RCC 7860 (cell line): Measurements from ENCODE around the gene PRDM16.
"Not testable (repeated sequence)": the region's sequence is repeated elsewhere in the genome, so short reads cannot be mapped to it uniquely, and the experiment has no call there.

Source experiments
- DNase-seq: peaks from one replicate; pipeline ENCODE4 v3.0.0-alpha.2; 2015; ENCODE audit warnings: low spot score
- FAIRE-seq: peaks from 2 replicates; lab custom pipeline; 2012; peaks lifted over from hg19 to GRCh38; lab: Jason Lieb, UNC

PRDM16 gene

DNA sequence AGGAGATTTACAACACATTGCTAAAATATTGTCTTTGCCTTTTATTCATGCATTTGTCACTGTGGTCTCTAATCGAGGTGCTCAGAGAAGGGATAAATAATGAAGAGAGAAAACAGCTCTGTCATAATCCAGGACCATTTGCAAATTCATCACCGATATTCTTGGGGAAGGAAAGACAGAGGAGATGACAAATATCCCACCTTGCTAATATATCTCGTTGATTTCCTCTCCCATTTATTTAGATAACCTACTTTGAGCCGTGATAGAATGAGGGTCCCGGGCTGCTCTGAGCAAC, 86.9 kb downstream of the PRDM16 start:
- no peak for FAIRE-seq
- no peak for DNase-seq

DNA sequence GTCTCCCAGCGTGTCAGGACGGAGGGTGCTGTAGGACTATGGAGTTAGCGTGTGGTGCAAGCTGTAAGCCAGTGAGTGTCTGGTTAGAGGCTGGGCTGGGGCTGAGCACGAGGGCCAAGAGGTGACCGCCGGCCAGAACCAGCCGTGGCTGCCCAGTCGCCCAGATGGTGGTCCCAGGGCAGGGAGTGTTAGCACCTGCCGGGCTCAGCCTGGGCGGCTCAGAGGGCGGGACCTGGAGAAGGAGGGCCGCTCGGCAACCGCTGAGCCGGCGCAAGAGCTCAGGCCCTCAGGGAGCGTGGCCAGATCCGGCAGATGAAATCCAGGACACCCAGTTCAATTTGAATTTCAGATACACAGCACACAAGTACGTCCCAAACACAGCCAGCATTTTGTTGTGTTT, 87.9 kb downstream of the PRDM16 start:
- FAIRE-seq: no peak
- no peak for DNase-seq

GRCh38 chr1:3158347-3158746, 89.3 kb downstream of the PRDM16 start:
- DNase-seq (no peak), FAIRE-seq (no peak)

DNA sequence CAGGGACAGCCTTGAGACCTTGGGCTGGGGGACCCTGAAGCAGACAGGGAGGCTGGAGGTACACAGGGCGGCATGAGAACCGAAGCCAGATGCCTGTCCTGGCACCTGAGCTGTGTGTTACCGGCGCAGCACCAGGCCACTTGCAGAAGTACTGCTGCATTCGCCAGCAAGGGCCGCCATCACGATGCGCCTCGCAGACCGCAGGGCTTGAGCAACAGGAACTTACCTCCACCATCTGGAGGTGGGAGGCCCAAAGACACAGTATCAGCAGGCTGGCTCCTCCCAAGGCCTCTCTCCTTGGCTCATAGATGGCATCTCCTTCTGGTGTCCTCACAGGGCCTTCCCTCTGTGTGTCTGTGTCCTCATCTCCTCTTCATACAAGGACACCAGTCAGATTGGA, 90.1 kb downstream of the PRDM16 start:
- DNase-seq: no peak
- FAIRE-seq: no peak

DNA sequence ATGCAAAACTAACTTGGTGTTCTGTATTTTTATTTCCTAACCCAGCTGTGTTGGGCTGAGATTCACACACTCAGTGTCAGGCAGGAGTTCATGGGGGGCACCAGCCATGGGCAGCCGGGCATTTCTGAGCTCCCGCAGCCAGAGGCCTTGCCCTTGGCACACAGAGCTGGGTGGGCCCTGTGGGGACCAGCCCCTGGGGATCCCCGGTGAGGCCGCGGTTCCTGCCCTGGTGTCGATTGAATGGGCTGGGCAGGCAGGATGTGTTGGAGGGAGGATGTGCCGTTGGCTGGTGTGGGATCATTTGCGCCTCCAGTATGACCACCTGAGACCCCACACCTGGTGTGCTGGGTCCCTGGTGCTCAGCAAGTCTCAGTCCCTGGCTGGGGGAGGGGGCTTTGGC, 91.0 kb downstream of the PRDM16 start:
- DNase-seq: no peak
- no peak for FAIRE-seq

DNA sequence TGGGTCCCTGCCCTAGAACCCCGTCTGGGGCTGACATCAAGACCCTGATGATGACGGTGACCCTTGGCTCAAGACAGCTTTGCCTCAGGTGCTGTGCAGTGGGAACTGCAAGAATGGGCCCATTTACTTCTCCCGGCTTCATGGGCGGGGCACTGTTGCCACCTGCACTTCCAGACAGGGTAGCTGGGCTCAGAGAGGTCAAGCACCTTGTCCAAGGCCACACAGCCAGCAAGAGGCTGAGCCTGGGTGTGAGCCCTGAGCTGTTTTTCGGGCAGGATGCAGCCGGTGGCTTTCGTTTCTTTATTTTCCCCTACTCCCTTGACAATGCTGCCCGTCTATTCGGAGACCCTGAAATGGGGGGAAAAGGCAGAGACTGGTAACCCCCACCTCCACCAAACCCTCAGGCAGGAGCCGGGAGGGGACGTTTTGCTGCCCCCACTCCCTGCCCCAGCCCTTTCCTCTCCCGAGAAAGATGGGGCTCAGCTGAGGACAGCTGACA, 91.7 kb downstream of the PRDM16 start:
- DNase-seq (no peak), FAIRE-seq (no peak)

DNA sequence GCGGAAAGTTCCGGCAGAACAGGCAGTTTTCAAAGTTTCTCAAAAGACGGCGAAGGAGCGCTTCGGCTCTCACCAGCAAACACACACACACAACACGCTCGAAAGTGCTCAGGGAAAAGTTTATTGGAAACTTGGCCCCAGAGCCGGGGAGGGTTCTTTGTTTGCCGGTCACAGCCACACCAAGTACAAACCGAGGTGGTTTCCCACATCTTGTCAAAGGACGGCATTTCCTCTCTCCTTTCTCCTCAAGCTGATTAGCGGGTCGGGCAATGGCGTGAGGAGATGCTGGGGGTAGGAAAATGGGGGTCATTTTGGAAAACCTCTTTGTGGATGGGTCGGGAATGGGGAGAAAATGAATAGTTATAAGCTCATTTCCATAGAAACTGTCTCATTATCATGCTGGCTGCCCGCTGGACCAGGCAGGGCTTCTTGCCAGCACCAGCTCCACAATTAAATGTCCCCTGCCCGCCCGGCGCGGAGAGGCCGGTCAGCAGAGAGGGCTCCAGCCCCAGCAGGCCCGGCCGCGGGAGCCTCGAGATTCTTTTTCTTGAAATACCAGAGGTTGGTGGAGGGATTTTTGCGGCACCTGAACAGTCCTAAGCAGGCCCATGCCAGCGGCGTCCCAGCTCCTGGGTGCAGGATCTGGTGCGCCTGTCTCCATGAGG, 92.3 kb downstream of the PRDM16 start:
- FAIRE-seq: no peak
- DNase-seq: no peak

DNA sequence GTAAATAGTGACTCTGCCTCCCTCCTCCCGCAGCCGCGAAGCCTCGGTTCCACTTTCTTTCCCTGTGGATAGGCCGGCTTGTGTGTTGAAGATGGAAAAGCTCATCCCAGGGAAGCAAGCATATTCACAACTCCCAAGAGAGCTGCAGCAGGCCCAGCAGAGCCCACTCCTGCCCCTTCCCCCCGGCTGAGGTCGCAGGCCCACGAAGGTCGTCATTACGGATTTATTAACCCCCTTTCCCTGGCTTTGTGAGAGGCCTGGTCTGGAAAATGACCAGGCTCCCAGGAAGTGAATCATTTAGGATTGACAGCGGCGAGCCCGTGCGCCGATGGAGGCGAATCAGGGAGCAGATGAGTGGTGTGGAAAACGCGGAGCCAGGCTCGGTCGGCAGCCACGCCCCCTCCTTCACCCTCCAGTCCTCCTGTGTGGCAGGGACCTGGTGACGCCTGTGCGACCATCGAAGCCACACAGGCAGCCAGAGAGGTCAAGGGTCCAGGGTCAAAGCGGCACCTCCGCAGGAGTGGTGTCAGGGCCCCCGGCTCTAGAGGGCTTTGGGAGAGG, 93.4 kb downstream of the PRDM16 start:
- no peak for FAIRE-seq
- no peak for DNase-seq

- FAIRE-seq (no peak), DNase-seq (no peak)
These were observed 94.4 kb downstream of the PRDM16 start for GRCh38 chr1:3163356-3163755.

- DNase-seq (no peak), FAIRE-seq (no peak)
These were observed 95.7 kb downstream of the PRDM16 start for GRCh38 chr1:3164671-3165070.

GRCh38 chr1:3165189-3165588, 96.2 kb downstream of the PRDM16 start:
- FAIRE-seq, DNase-seq: not testable (repeated sequence)

DNA sequence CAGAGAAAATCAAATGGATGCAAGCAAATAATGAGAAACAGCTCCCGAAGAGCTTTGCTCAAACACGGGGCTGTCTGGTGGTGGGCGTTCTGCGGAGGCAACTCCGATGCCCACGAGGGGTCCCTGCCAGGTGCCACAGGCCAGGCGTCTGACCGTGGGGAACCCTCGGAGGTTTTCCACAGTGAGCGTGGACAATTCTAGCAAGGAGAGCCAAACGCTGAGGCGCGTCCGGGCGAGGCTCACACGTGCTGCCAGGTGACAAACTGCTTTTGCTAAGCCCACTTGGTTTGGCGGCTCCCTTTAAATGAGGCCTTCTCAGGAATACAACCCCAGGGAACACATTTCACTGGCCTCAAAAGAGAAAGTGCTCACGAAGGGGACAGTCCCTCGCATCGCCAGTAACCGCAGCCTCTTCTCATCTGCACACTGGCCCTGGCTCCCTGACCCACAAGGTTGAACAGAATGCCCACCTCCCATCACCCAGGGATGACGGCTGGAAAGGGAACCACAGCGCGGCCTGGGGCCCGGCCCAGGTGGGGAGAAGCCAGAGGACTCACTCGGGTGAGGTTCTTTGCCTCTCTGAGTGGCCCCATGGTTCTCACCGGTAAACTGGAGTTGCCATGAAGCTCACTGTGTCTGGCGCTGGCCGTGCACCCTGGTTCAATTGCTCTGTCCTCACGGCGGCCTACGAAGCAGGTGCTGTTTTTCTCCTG, 97.4 kb downstream of the PRDM16 start:
- FAIRE-seq: no peak

DNA sequence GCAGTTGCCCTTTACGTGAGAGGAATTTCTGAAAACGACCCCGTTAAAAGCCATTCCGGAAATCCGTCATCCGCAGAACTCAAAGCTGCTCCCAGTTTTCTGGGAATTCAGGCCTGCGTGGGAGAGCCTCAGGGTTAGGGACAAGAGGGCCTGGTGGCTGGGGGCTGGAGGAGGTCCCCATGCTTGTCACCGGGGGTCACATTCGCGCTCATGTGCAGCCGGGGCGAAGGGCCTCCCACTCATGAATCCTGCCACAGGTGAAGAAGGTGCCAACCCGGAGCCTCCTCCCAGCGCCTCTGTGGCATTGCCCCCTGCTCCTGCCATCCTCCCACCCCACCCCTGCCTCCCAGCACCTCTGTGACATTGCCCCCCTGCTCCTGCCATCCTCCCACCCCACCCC, 98.3 kb downstream of the PRDM16 start:
- DNase-seq (no peak), FAIRE-seq (no peak)

More for the DNA sequence above, 97.4 kb downstream of the PRDM16 start:
- no peak for DNase-seq

DNA sequence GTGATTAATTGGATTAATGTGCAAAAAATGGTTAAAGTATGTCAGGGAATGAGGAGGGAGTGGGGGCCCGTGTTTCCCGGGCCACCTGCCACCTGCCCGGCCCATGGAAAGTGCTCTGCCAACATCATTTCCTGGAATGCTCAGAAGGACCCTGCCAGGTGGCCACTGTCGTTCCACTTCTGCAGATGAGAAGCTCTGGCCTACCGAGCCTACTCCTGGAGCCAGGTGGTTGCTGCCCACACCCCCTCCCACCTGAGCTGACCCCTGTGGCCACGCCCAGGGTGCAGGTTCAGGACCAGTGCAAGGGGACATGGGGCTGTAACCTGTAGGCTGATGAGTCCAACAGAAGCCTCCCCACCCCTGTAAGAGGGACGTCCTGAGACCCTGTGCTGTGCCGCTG, 99.7 kb downstream of the PRDM16 start:
- DNase-seq: no peak
- no peak for FAIRE-seq

GRCh38 chr1:3169665-3170356, 100.8 kb downstream of the PRDM16 start:
- DNase-seq: no peak
- no peak for FAIRE-seq

- FAIRE-seq: no peak
- no peak for DNase-seq
These were observed 101.8 kb downstream of the PRDM16 start for GRCh38 chr1:3170561-3171453.

- DNase-seq: no peak
- FAIRE-seq: no peak
These were observed 102.8 kb downstream of the PRDM16 start for GRCh38 chr1:3171761-3172160.

- FAIRE-seq: no peak
- DNase-seq: no peak
These were observed 103.7 kb downstream of the PRDM16 start for GRCh38 chr1:3172431-3173380.

DNA sequence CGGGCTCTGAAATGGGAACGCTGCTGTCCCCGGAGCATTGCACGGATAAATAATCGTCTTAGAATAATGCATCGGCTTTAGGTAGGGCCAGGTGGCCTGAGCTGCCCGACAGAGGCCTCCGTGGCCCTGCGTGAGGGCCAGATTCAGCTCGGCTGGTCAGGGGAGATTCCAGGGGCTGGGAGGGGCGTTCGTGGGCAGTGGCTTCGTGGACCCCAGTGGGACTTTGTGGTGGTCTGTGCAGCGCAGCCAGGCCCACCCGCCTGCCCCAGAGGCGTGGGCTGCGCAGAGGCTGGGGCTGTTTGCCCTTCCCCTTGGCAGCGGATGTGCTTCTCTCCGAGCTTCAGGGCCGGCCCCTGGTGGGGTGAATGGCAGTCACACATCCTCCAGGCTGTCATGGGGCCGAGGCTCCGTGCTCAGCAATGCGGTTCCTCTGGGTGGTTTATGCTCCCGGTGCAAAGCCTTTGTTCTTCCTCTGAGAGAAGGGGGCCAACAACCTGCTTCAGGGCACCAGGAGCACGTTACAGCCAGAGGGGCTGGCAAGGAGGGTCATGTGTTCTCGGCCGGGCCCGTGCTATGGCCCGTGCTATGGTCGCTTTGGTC, 104.5 kb downstream of the PRDM16 start:
- FAIRE-seq: no peak

More for the DNA sequence above, 104.5 kb downstream of the PRDM16 start:
- DNase-seq: no peak
